Frontal cortex (tissue), 4 donors: ENCODE measurements around the gene RPL27. TPM values are rescaled to one million over a fixed set of nuclear protein-coding genes. Genes with fewer than 3 reads are reported as not detected.

Experiments used
- DNase-seq, 2 donors: peaks; one replicate each; pipeline ENCODE4 v3.0.0; 2012; ENCODE audit warnings: low spot score in 2 of 2
- FAIRE-seq: peaks from 2 replicates; lab custom pipeline; 2012; peaks lifted over from hg19 to GRCh38; lab: Jason Lieb, UNC
- small RNA-seq: library from RNA; depleted of rRNA; stranded (forward); fragments of <200 nt; gene quantifications from one replicate; pipeline ENCODE3, GENCODE V24; 2014
- total RNA-seq: library from RNA; depleted of rRNA; stranded (reverse); fragments of >200 nt; gene quantifications from one replicate; pipeline ENCODE4 v1.2.3, GENCODE V29; 2014
- donor health status: control.
- donor health status: control.
- donor health status: control.

RPL27 gene
- total RNA-seq, 1 donor from 2014 or later: 1,220 TPM

DNA sequence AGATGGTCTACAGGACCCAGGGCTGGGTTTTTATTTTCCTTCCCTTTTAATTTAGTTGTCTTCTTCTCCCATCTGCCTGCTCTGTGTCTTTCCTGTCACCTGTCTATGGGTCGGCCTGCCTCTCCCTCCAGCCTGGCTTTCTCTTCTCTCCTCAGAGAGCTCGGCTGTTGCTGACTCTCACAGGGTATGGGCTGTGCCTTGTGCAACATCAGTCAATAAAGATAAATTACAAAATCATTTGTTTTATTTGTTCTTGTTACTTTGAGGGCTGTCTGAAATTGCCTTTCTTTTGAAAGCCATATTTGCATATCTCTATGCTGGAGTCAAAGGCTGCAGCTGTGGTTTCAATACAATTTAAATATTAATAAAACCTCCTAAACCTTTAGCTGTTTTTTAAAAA, 42.4 kb downstream of the RPL27 start:
- no peak for FAIRE-seq
- no peak for DNase-seq

DNA sequence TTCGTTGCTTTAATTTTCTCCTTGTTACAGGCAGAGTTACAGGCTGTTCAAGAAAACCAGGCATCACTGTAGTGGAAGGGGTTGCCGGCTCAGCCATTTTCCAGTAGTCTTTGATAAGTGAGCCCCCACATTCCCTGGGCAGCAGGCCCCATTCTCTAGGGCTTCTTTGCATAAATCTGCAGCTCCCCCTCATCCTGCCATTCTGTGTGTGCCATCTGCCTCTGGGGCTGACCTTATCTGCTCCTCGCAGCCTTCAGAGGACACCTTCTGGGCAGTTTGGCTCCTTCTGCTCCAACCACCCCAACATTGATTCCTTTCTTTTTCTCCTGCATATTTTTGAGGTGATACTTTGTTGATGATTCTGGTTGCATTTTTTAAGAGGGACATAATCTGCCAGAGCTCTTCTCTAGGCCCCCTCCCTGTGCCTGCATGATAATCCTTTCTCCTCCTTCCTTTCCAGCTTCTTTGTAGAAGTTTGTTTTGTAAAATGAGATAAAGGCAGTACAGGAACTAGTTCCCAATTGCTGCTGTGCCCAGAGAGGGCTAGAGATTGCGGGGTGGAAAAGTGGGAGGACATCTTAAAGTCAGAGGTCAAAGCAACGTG, 43.9 kb downstream of the RPL27 start:
- DNase-seq: no peak
- no peak for FAIRE-seq

DNA sequence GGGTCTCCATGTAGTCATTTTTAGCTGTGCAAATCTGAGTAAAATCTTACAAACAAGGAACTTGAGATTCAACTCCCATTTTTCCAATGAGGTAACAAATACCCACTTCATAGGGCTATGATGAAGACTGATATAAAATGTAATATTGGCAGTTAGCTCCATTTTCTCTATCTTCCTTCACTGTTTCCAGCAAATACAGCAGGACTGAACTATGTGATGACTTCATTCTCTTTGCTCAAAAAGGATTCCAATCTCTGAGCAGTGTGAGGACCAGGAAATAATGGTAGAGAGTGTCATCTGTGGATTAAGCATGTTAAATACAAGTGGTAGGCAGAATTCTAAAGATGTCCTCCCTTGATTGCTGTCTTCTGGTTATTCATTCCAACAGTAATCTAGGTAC, 45.1 kb downstream of the RPL27 start:
- DNase-seq (no peak), FAIRE-seq (no peak)

DNA sequence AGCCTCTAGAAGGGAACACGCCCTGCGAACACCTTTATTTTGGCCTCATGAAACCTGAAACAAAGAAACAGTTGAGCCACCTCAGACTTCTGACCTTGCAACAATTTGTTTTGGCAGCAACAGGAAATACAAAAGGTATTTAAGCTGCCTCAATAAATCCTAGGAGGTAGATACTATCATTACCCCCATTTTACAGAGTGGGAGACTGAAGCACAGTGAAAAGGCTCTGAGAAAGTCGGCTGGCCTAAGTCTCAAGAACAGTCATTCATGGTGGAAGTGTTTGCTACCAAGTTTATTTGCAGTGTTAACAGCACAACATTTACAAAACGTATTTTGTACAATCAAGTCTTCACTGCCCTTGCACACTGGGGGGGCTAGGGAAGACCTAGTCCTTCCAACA, 45.8 kb downstream of the RPL27 start:
- FAIRE-seq: no peak
- no peak for DNase-seq

DNA sequence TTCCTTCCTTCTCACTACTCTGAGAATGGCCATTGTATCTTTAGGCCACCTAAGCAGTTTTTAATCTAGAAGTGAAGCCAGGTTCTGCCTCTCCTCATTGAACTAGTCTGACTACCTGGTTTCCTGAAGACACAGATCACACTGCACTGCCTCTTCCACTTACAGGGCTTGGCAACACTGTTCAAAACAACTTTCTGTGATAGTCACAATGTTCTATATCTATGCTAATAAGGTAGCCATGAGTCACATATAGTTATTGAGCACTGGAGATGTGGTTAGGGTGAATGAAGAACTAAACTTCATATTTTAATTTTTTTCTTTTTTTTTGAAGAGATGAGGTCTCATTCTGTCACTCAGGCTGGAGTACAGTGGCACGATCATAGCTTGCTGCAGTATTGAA, 53.8 kb downstream of the RPL27 start:
- FAIRE-seq (no peak), DNase-seq (no peak)

Small RNAs within 50 kb of the gene (small RNA-seq; reads per million reads assigned to genes)
- gene AARSD1: 0.08 reads per million

Other genes with a start within 250 kb of the RPL27 start
- 15.9 TPM for gene RAMP2, start 237.2 kb upstream of the RPL27 start, total RNA-seq
- 26.1 TPM for gene VPS25, start 225.0 kb upstream of the RPL27 start, total RNA-seq
- gene WNK4, start 217.8 kb upstream of the RPL27 start, total RNA-seq: 0.41 TPM
- gene COA3, start 199.7 kb upstream of the RPL27 start, total RNA-seq: 98.6 TPM
- 0.82 TPM for gene CNTD1, start 199.6 kb upstream of the RPL27 start, total RNA-seq
- gene BECN1, start 174.1 kb upstream of the RPL27 start, total RNA-seq: 74.6 TPM
- gene PSME3, start 165.0 kb upstream of the RPL27 start, total RNA-seq: 37.9 TPM
- gene AOC2, start 153.8 kb upstream of the RPL27 start, total RNA-seq: 0.41 TPM
- gene AOC3, start 147.2 kb upstream of the RPL27 start, total RNA-seq: 0.41 TPM
- not detected for gene G6PC1, start 97.6 kb upstream of the RPL27 start, total RNA-seq
- 28.5 TPM for gene AARSD1, start 34.0 kb upstream of the RPL27 start, total RNA-seq
- gene PTGES3L, start 18.3 kb upstream of the RPL27 start, total RNA-seq: 2.9 TPM
- 14.3 TPM for gene RUNDC1, start 17.9 kb upstream of the RPL27 start, total RNA-seq
- gene IFI35, start 8.4 kb downstream of the RPL27 start, total RNA-seq: 1.2 TPM
- 77.9 TPM for gene VAT1, start 24.0 kb downstream of the RPL27 start, total RNA-seq
- gene RND2, start 26.8 kb downstream of the RPL27 start, total RNA-seq: 4.5 TPM
- 6.1 TPM for gene BRCA1, start 126.9 kb downstream of the RPL27 start, total RNA-seq
- 66.0 TPM for gene NBR1, start 172.8 kb downstream of the RPL27 start, total RNA-seq
- gene TMEM106A, start 213.5 kb downstream of the RPL27 start, total RNA-seq: under 0.01 TPM
- gene CCDC200, start 230.2 kb downstream of the RPL27 start, total RNA-seq: not detected
- not detected for gene RNU2-1, start 235.6 kb downstream of the RPL27 start, total RNA-seq